GM15510 (cell line): Measurements from ENCODE around the gene CDH23.

ENCODE experiments used
- POLR2A ChIP-seq: IDR thresholded peaks from 3 replicates; pipeline ENCODE4 v1.6.1; 2011; ENCODE audit warnings: borderline replicate concordance; ENCODE audit not compliant: insufficient read length; ENCODE audit errors: extremely low read depth

CDH23 gene

DNA sequence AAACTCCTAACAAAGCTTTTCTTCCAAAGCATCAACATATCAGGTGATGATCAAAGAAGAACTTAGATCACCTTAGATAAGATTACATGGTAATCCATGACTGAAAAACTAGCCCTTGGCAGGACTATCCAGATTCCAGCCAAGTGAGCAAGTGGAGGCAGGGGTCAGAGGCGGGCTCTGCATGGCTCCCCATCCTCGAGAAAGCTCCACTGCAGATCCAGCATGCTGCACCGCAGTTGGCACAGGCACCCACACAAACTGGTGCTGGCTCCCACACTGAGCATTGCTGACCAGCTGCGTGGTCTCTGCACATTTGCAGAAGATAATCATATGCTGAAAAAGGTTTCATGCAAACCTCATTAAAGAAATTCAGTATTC is 444.2 kb downstream of the CDH23 start:
- no peak for TF ChIP-seq POLR2A

DNA sequence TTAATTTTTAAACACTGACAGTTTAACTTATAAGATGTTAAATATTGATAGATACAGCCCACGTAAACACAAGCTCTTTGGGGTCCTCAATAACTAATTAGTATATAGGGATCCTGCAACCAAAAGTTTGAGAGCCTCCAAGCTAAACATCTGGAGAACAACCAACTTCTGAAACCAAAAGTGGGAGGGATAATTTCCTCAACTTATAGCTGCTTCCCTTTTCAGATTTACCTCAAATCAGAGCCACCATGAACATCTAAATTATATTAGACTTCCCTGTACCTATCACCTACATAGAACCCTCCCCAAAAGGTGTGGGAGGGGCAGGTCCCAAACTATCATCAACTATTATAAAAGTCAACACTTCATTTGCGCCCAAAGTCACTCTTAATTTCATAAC is 445.7 kb downstream of the CDH23 start:
- no peak for TF ChIP-seq POLR2A

GRCh38 chr10:71842856-71843686 is 446.4 kb downstream of the CDH23 start:
- no peak for TF ChIP-seq POLR2A

GRCh38 chr10:71844084-71844483 is 447.4 kb downstream of the CDH23 start:
- TF ChIP-seq POLR2A = no peak

DNA sequence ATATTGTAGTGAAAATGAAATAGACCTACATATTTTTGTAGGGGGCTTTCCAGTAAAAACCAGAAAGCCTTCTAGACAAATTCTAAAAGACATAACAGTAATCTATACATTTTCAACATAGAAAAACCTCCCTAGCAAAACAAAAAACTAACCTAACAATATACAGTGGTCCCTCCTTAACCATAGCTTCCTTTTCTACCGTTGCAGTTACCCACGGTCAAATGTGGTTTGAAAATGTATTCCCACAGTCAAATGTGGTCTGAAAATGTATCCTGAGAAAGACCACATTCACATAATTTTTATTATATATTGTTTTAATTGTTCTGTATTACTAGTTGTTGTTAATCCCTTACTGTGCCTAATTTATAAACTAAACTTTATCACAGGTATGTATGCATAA is 448.0 kb downstream of the CDH23 start:
- TF ChIP-seq POLR2A = no peak

- TF ChIP-seq POLR2A = no peak
Observed at GRCh38 chr10:71845410-71846405, 449.0 kb downstream of the CDH23 start.

DNA sequence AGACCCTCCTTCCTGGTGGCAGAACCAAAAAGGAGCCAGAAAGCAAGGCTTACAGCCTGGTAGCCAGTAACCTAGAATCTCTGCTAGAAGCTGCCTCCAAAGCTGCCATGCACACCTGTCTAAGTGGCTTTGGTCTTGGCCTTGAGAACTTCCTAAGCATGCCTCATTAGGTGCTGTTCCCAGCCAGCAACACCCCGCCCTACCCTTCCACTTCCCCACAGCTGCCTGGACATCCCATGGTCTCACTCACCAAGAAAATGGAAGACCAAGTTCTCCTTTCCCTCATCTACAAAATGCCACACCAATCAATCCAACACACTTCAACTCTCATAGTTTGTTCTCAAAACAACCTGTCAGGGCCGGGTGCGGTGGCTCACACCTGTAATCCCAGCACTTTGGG is 450.1 kb downstream of the CDH23 start:
- no peak for TF ChIP-seq POLR2A

GRCh38 chr10:71847418-71847817 is 450.7 kb downstream of the CDH23 start:
- TF ChIP-seq POLR2A = no peak

DNA sequence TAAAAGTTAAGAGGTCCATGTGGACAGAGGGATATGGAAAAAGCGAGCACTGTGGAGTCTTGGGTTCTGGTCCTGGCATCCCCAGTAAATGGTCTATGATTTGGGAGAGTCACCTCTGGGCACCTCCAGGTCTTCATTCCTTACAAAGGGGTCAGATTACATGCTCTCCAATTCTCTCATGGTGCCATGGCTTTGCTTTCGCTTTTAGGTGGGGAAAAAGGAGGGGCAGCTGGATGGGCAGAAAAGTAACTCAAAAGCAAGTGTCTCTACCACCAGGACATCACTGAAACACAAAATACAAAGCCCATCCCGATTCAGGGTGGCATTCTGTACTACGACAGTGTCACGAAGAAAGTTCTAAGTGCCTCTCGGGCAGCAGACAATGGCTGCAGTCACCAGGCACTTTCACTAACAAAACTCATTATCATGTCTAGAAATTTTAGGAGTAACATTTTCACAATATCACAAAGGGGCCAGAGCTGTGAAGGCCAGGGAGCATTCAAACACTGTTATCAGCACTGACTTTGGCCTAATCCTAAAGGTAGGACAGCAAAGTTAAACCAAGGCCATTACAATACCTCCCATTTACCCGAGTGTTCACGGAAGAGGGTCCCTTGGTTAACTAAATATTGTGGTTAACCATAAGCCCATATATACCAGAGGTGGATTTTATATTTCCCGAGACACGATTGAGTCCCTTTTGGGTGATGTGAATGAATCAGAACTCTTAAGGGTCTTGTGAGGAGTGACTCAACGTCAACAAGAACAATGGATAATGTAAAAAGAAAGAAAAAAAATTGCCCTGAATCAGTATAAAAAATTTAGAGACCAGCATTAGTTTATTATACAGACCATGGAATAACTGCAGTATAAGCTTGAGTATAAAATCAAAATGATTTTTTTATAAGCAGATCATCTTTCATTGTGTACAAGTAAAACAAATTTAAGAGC is 451.9 kb downstream of the CDH23 start:
- no peak for TF ChIP-seq POLR2A

DNA sequence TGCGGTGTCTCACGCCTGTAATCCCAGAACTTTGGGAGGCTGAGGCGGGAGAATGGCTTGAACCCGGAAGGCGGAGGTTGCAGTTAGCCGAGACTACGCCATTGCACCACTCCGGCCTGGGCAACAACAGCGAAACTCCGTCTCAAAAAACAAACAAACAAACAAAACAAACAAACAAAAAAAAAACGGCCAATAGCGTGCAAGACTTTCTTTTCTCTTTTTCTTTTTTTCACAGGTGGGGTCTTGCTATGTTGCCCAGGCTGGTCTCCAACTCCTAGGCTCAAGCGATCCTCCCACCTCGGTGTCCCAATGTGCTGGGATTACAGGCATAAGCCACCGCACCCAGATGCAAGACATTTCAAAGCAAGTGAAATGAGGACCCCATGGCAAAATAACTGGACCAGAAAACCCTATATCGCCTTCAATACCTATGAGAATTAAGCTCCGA is 452.8 kb downstream of the CDH23 start:
- no peak for TF ChIP-seq POLR2A

DNA sequence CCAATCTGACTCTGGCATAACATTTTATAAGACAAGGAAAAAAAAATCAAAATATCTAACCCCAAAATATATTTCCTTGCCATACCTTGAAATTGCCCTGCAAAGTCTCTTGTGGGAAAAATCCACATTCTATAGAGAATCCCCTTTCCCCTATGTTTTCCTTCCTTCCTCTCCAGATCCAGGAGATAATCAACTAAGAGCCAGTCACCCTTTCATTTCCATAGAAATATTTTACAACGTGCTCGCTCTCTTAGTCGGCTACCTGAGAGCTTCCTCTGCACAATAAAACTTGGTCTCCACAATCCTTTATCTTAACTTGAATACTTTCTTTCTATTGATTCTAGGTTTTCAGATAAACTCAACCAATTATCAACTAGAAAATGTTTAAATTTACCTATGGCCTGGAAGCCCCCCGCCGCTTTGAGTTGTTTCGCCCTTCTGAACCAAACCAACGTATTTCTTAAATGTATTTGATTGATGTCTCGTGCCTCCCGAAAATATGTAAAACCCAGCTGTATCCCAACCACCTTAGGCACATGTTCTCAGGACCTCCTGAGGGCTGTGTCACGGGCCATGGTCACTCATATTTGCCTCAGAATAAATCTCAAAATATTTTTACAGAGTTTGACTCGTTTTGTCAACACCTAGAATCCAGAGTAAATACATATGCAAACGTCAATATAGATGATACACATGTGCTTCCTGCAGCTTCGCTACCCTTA is 453.5 kb downstream of the CDH23 start:
- no peak for TF ChIP-seq POLR2A

DNA sequence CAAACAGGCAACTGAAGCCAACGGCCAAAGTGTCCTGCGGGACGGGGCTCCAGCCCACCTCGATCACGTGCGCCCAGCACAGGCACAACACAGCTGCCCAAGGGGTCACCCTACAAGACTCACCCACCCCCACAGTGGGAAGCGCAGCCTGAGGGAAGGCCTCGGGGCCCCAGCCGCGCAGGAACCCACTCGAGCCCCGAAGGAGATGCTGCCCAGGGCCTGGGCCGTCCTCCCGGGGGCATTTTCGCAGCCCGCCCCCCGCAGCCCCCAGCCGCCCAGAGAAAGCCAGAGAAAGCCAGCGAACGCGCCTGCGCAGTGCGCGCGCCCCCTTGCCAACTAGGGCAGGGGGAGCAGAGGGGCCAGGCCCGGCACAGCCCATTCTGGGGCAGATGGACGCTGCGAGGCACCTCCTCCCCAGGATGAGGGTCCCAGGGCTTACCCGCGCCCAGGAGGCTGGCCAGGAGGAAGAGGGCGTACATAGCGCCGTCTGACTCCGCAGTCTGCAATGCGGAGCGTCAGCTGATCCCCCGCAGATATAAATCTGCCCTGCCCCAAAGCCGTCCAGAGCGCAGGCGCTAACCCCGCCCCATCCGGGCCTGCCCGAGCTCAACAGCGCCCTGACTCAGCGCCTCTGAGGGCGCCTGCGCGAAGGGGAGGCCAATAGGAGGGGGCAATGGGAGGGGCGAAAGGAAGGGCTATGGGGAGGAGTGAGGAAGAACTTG is 454.2 kb downstream of the CDH23 start, which contains the start of gene PSAP:
PSAP (minus strand) TSS at position 509 of the 722 bp plus-strand sequence; CDS start at position 479, 30 bp downstream.
- TF ChIP-seq POLR2A = peak; percentile 98
